Ovary (tissue), 3 donors: ENCODE data around the gene ADNP.

Experiments used
- EP300 ChIP-seq: sonication (generic); formaldehyde crosslinking; IDR thresholded peaks from one replicate; pipeline ENCODE4 v1.6.1; 2017; ENCODE audit warnings: antibody characterized with exemption
- POLR2A ChIP-seq: fragments of 450-650 bp; IDR thresholded peaks from one replicate; pipeline ENCODE4 v1.6.1; 2017; ENCODE audit warnings: antibody characterized with exemption, mild to moderate bottlenecking, moderate library complexity
- TF ChIP-seq, protein P1 (sequence below), 3 donors: fragments of 450-650 bp in 2 of 3; fragments of 200-600 bp in 1 of 3; IDR thresholded peaks; one replicate each; pipeline versions ENCODE4 v1.5.1 to v1.8.0; 2016 to 2022; ENCODE audit warnings: antibody characterized with exemption in 3 of 3, mild to moderate bottlenecking in 1 of 3
- donor health status: DM: no; HTN: no; CAD: no.

DNA sequence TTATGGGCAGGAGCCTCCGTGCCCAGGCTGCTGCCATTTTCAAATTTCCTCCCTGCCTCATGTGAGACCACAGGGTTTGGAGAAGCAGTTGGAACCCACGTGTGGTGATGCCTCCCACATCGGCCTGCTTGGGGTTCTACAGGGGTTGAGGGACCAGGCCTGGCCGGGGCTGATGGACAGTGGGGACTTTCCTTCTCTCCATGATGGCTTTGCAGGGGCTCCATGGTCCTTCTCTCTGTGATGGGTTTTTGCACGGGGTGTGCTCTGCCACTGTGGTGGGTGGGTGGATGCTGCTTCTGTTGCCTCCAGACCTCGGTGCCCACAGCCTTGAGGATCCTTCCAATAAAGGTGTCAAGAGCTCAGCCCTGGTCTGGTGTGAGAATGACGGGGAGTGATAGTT, 54.4 kb downstream of the ADNP start:
- TF ChIP-seq, protein P1, sequence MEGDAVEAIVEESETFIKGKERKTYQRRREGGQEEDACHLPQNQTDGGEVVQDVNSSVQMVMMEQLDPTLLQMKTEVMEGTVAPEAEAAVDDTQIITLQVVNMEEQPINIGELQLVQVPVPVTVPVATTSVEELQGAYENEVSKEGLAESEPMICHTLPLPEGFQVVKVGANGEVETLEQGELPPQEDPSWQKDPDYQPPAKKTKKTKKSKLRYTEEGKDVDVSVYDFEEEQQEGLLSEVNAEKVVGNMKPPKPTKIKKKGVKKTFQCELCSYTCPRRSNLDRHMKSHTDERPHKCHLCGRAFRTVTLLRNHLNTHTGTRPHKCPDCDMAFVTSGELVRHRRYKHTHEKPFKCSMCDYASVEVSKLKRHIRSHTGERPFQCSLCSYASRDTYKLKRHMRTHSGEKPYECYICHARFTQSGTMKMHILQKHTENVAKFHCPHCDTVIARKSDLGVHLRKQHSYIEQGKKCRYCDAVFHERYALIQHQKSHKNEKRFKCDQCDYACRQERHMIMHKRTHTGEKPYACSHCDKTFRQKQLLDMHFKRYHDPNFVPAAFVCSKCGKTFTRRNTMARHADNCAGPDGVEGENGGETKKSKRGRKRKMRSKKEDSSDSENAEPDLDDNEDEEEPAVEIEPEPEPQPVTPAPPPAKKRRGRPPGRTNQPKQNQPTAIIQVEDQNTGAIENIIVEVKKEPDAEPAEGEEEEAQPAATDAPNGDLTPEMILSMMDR (IDR thresholded peaks at IDR 0.05) = no peak
- no peak for TF ChIP-seq POLR2A
- no peak for TF ChIP-seq EP300
